NCI-H226 (cell line): ENCODE measurements around the gene EXOSC6.
"Not testable (repeated sequence)": the region's sequence is repeated elsewhere in the genome, so short reads cannot be mapped to it uniquely, and the experiment has no call there.

Experiments used
- DNase-seq: peaks from one replicate; pipeline ENCODE4 v3.0.0-alpha.2; 2015

The EXOSC6 gene

GRCh38 chr16:70254180-70254964 is 2.6 kb upstream of the EXOSC6 start:
- no peak for DNase-seq

DNA sequence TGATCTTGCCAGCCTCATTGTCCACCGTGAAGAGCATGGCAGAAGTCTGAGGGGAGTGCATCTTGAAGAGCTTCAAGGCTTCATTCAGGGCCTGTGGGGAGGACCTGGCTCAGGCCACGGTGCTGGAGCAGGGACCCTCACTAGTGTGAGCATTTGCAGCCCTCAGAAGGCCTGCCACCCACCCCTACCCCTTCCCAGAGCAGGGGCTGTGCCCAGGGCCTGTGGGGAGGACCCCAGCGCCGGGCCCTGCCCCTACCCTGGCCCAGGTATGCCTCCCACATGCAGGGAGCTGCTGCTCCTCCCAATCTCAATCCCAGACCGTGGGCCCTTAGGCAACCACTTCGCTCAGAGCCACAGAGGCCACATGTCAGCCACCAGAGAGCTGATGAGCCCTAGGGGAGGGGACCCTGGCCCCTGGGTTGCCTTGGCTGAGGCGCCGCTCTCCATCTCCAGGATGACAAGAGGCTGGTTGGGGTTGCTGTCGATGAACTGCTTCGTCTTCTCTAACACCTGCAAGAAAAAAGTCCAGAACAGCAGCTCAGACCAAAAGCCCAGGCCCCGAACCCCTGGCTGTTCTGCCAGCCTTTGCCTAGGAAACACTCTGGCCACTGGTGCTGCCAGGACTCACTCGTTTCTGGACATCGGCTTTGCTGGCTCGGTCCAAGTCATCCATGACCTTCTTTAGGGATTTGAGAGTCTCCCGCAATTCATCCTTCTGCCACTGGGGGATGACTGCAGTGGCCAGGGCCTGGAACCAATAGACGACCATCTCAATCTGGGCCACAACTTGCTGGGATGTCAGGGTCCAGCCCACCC is 1.8 kb upstream of the EXOSC6 start:
- DNase-seq: peak; percentile 4

- no peak for DNase-seq
Observed at GRCh38 chr16:70252355-70252988, 732 bp upstream of the EXOSC6 start.

DNA sequence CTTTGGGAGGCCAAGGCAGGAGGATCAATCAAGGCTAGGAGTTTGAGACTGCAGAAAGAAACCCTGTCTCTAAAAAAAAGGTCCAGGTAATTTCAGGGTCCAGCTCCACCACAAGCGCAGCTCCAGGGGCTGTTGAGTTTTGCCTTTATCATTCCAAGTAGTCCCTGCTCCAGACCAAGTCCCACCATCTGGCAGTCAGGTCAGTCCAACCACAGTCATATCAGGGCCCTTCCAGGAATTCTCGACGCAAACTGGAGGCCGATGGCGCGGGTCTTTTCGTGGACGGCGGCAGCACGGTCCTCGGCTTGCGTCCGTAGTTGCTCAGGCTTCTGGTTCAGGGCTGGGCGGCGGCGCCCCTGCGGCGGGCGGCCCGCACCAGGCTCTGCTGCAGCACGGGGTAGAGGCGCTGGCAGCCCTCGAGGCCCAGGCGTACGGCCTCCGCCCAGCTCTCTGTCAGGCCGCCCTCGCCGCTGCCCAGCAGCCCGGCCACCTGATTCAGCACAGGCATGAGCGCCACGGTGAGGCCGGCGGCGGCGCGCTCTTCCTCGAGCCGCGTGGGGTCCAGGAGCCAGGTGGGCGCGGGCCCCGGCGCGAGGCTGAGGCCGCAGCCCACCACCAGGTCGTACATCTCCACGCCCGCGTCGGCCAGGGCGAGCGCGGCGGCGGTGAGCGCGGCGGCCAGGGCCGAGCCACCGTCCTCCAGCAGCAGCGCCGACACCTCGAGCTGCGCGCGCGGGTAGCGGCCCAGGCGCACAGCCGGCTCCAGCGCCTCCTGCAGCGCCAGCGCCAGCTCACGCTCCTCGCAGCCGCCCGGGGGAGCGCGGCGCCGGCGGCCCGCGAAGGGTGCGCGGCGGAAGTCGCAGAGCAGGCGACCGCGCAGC is 752 bp downstream of the EXOSC6 start:
- peak; percentile 47 for DNase-seq

- not testable (repeated sequence) for DNase-seq
Observed at GRCh38 chr16:70249697-70250096, 2.0 kb downstream of the EXOSC6 start.

DNA sequence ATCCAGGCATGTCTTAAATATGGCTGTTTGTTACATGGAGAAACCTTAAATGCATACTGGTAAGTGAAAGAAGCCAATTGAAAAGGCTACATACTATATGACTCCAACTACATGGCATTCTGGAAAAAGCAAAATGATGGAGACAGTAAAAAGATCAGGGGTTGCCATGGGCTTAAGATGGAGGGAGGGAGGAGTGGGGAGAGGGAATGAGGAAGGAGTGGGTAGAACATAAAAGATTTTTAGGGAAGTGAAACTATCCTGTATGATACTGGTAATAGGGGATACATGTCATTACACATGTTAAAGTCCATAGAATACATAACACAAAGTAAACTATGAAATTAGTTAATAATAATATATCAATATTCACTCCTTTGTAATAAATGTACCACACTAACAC is 13.0 kb downstream of the EXOSC6 start:
- DNase-seq: not testable (repeated sequence)

- DNase-seq: not testable (repeated sequence)
Observed at GRCh38 chr16:70231831-70232230, 19.9 kb downstream of the EXOSC6 start.

GRCh38 chr16:70226024-70226423 is 25.7 kb downstream of the EXOSC6 start:
- not testable (repeated sequence) for DNase-seq

GRCh38 chr16:70225430-70225829 is 26.3 kb downstream of the EXOSC6 start:
- DNase-seq: not testable (repeated sequence)

GRCh38 chr16:70224645-70225044 is 27.1 kb downstream of the EXOSC6 start:
- DNase-seq: not testable (repeated sequence)

- DNase-seq: not testable (repeated sequence)
Observed at GRCh38 chr16:70223971-70224513, 27.7 kb downstream of the EXOSC6 start.

GRCh38 chr16:70223216-70223615 is 28.5 kb downstream of the EXOSC6 start:
- not testable (repeated sequence) for DNase-seq

DNA sequence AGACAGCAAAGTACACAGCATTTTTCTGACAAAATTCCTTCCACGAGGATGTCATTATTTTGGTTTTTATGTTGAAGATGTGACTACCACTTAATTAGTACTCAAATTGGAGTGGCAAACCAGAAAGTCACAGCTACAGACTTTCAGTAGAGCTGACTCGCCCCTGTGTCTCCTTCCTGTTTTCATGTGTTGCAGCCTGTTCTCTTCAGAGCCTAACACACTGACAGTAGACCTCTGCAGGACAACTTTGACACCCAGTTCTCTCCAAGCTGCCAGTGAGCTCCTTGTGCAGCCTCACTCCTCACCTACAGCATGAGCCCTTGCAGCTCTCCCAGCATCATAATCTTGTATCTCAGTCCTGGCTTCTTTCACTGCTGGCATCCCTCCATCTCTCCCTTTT is 29.2 kb downstream of the EXOSC6 start:
- not testable (repeated sequence) for DNase-seq

- not testable (repeated sequence) for DNase-seq
Observed at GRCh38 chr16:70218586-70218985, 33.2 kb downstream of the EXOSC6 start.

GRCh38 chr16:70206382-70206781 is 45.4 kb downstream of the EXOSC6 start:
- not testable (repeated sequence) for DNase-seq

- not testable (repeated sequence) for DNase-seq
Observed at GRCh38 chr16:70204668-70205405, 46.9 kb downstream of the EXOSC6 start.

- not testable (repeated sequence) for DNase-seq
Observed at GRCh38 chr16:70204010-70204409, 47.7 kb downstream of the EXOSC6 start.

DNA sequence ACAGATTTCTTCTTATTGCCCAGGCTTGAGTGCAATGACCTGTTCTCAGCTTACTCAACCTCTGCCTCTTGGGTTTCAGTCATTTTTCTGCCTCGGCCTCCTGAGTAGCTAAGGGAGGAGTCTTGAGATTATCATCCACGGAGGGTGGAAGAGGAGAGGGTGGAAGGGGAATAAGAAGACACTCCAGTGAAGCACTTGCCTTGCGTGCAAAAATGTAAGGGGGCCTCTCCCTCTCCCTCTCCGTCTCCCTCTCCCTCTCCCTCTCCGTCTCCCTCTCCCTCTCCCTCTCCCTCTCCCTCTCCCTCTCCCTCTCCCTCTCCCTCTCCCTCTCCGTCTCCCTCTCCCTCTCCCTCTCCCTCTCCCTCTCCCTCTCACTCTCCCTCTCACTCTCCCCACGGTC is 48.2 kb downstream of the EXOSC6 start:
- not testable (repeated sequence) for DNase-seq

DNA sequence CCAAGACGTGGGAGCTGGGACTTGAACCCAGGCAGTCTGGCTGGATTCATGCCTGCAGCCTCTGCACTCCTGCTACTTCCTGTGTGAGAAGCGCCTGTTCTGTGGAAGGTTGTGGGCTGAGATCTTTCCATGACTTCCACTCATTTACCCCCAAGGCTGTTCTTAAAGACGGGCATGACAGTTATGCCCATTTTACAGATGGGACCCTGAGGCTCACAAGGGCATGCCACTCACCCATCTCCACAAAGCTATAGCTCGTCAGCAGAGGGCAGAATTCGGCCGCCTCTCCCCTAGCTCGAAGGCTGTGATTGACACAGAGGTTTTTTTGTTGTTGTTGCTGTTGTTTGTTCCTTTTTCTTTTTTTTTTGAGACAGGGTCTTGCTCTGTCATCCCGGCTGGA is 51.7 kb downstream of the EXOSC6 start:
- not testable (repeated sequence) for DNase-seq

- DNase-seq: not testable (repeated sequence)
Observed at GRCh38 chr16:70199170-70199569, 52.6 kb downstream of the EXOSC6 start.

DNA sequence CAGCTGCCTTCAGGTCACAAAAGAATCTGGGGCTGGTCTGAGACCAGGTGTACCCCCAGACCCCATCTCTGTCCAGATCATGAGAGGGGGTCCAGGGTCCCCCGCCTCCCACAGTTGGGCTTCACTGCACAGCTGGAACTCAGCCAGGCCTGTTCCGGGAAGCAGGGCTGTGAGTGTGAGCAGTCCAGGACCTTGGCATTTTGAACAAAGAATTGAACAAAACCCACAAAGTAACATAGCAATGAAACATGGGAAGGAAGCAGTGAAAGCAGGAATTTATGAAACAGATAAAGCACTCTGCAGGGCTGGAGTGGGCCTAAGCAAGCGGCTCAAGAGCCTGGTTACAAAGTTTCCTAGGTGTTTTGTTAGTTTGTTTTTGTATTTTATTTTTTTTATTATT is 53.1 kb downstream of the EXOSC6 start:
- DNase-seq: not testable (repeated sequence)
